HEK293 (cell line): Measurements from ENCODE around the gene ERG.

Experiments used
- CTCF ChIA-PET: fragments of 350-600 bp; formaldehyde crosslinking; extraction: SDS; loops from one replicate; lab custom pipeline; 2021; ENCODE audit warnings: antibody characterized with exemption; lab: Yijun Ruan, JAX
- POLR2A ChIA-PET: fragments of 300-600 bp; formaldehyde crosslinking; extraction: SDS; loops from one replicate; lab custom pipeline; 2020; ENCODE audit warnings: antibody characterized with exemption, inconsistent platforms; lab: Yijun Ruan, JAX
- H3K27ac ChIP-seq: fragments of 200-500 bp; sonication (Bioruptor generic); 2 replicates; pipeline ENCODE4 v1.5.1; 2014; ENCODE audit warnings: low read depth, low read length, control low read depth, inconsistent platforms; ENCODE audit errors: extremely low read depth
- H3K36me3 ChIP-seq, 2 experiments: fragments of 200-500 bp in 1 of 2; sonication (Bioruptor generic) in 1 of 2; 1 replicate in 1 of 2; 2 replicates in 1 of 2; pipeline ENCODE4 v1.5.1; 2014 to 2017; ENCODE audit warnings: inconsistent platforms in 2 of 2, low read length in 2 of 2; ENCODE audit not compliant: control insufficient read depth in 2 of 2, insufficient read depth in 1 of 2
- H3K4me1 ChIP-seq: fragments of 200-500 bp; sonication (Bioruptor generic); 2 replicates; pipeline ENCODE4 v1.5.1; 2014; ENCODE audit warnings: mild to moderate bottlenecking, low read length, inconsistent platforms; ENCODE audit not compliant: control insufficient read depth, insufficient read depth
- H3K4me3 ChIP-seq: 2 replicates; pipeline ENCODE4 v1.5.1; 2011; ENCODE audit warnings: low read depth, mild to moderate bottlenecking, control low read depth, low read length, moderate library complexity
- H3K9me3 ChIP-seq: fragments of 200-500 bp; sonication (Bioruptor generic); 2 replicates; pipeline ENCODE4 v1.5.1; 2014; ENCODE audit warnings: low read depth, low read length, inconsistent platforms; ENCODE audit not compliant: control insufficient read depth, insufficient read depth
- CTCF ChIP-seq: fragments of 450-650 bp; formaldehyde crosslinking; IDR thresholded peaks from 2 replicates; pipeline ENCODE4 v1.5.1; 2016; ENCODE audit warnings: missing biosample characterization, missing genetic modification characterization
- EGR2 ChIP-seq: fragments of 450-650 bp; formaldehyde crosslinking; IDR thresholded peaks from 2 replicates; pipeline ENCODE4 v1.5.1; 2016; ENCODE audit warnings: low read depth, missing biosample characterization, missing genetic modification characterization
- GFI1B ChIP-seq: fragments of 450-650 bp; formaldehyde crosslinking; IDR thresholded peaks from 2 replicates; pipeline ENCODE4 v1.5.1; 2016; ENCODE audit warnings: missing biosample characterization, missing genetic modification characterization
- GLI2 ChIP-seq: fragments of 450-650 bp; formaldehyde crosslinking; IDR thresholded peaks from 2 replicates; pipeline ENCODE4; 2017; ENCODE audit warnings: missing biosample characterization, missing genetic modification characterization, low read depth, borderline replicate concordance
- GLI4 ChIP-seq: fragments of 450-650 bp; formaldehyde crosslinking; IDR thresholded peaks from 2 replicates; pipeline ENCODE4 v1.5.1; 2016; ENCODE audit warnings: missing biosample characterization, missing genetic modification characterization
- GLIS2 ChIP-seq: fragments of 450-650 bp; formaldehyde crosslinking; IDR thresholded peaks from 2 replicates; pipeline ENCODE4 v1.5.1; 2016; ENCODE audit warnings: missing biosample characterization, missing genetic modification characterization
- HOXC10 ChIP-seq: sonication (generic); formaldehyde crosslinking; IDR thresholded peaks from 2 replicates; pipeline ENCODE4 v1.8.1; 2023; ENCODE audit warnings: mild to moderate bottlenecking, missing genetic modification reagents
- MZF1 ChIP-seq: fragments of 450-650 bp; formaldehyde crosslinking; IDR thresholded peaks from 2 replicates; pipeline ENCODE4 v1.5.1; 2017; ENCODE audit warnings: missing biosample characterization, missing genetic modification characterization, borderline replicate concordance
- WT1 ChIP-seq: fragments of 450-650 bp; formaldehyde crosslinking; IDR thresholded peaks from 2 replicates; pipeline ENCODE4 v1.5.1; 2016; ENCODE audit warnings: missing biosample characterization, missing genetic modification characterization
- YY1 ChIP-seq: fragments of 450-650 bp; formaldehyde crosslinking; IDR thresholded peaks from 2 replicates; pipeline ENCODE4 v1.5.1; 2018; ENCODE audit warnings: missing biosample characterization, missing genetic modification characterization
- ZBTB49 ChIP-seq: fragments of 450-650 bp; formaldehyde crosslinking; IDR thresholded peaks from 2 replicates; pipeline ENCODE4 v1.5.1; 2016; ENCODE audit warnings: missing biosample characterization, missing genetic modification characterization, low read depth
- ZFP3 ChIP-seq: fragments of 450-650 bp; formaldehyde crosslinking; IDR thresholded peaks from 2 replicates; pipeline ENCODE4 v1.5.1; 2016; ENCODE audit warnings: low read depth, missing biosample characterization, missing genetic modification characterization
- ZNF157 ChIP-seq: fragments of 450-650 bp; formaldehyde crosslinking; IDR thresholded peaks from 2 replicates; pipeline ENCODE4 v1.5.1; 2016; ENCODE audit warnings: missing biosample characterization, missing genetic modification characterization
- ZNF211 ChIP-seq: fragments of 450-650 bp; formaldehyde crosslinking; IDR thresholded peaks from 2 replicates; pipeline ENCODE4 v1.5.1; 2016; ENCODE audit warnings: low read depth, missing biosample characterization, missing genetic modification characterization
- ZNF214 ChIP-seq: fragments of 450-650 bp; formaldehyde crosslinking; IDR thresholded peaks from 2 replicates; pipeline ENCODE4 v1.5.1; 2017; ENCODE audit warnings: missing biosample characterization, mild to moderate bottlenecking, missing genetic modification characterization, borderline replicate concordance
- ZNF266 ChIP-seq: fragments of 450-650 bp; formaldehyde crosslinking; IDR thresholded peaks from 2 replicates; pipeline ENCODE4 v1.5.1; 2016; ENCODE audit warnings: missing biosample characterization, missing genetic modification characterization, low read depth
- ZNF354C ChIP-seq: fragments of 450-650 bp; formaldehyde crosslinking; IDR thresholded peaks from 2 replicates; pipeline ENCODE4 v1.5.1; 2016; ENCODE audit warnings: missing biosample characterization, missing genetic modification characterization, low read depth, borderline replicate concordance
- ZNF423 ChIP-seq: fragments of 450-650 bp; formaldehyde crosslinking; IDR thresholded peaks from 2 replicates; pipeline ENCODE4 v1.5.1; 2016; ENCODE audit warnings: missing biosample characterization, missing genetic modification characterization
- ZNF449 ChIP-seq: fragments of 450-650 bp; formaldehyde crosslinking; IDR thresholded peaks from 2 replicates; pipeline ENCODE4 v1.5.1; 2017; ENCODE audit warnings: missing biosample characterization, mild to moderate bottlenecking, missing genetic modification characterization, moderate library complexity
- ZNF48 ChIP-seq: fragments of 450-650 bp; formaldehyde crosslinking; IDR thresholded peaks from 2 replicates; pipeline ENCODE4 v1.5.1; 2016; ENCODE audit warnings: missing biosample characterization, missing genetic modification characterization
- ZNF529 ChIP-seq: fragments of 450-650 bp; formaldehyde crosslinking; IDR thresholded peaks from 2 replicates; pipeline ENCODE4 v1.5.1; 2017; ENCODE audit warnings: missing genetic modification characterization, missing biosample characterization; ENCODE audit not compliant: insufficient replicate concordance
- ZNF530 ChIP-seq: fragments of 450-650 bp; formaldehyde crosslinking; IDR thresholded peaks from 2 replicates; pipeline ENCODE4 v1.5.1; 2016; ENCODE audit warnings: low read depth, missing biosample characterization, missing genetic modification characterization
- ZNF544 ChIP-seq: fragments of 450-650 bp; formaldehyde crosslinking; IDR thresholded peaks from 2 replicates; pipeline ENCODE4 v1.5.0; 2017; ENCODE audit warnings: missing biosample characterization, missing genetic modification characterization
- ZNF561 ChIP-seq: fragments of 450-650 bp; IDR thresholded peaks from 2 replicates; pipeline ENCODE4 v1.5.1; 2018; ENCODE audit warnings: missing biosample characterization, missing genetic modification characterization, borderline replicate concordance
- ZNF610 ChIP-seq: fragments of 450-650 bp; formaldehyde crosslinking; IDR thresholded peaks from 2 replicates; pipeline ENCODE4 v1.5.1; 2016; ENCODE audit warnings: missing biosample characterization, missing genetic modification characterization, borderline replicate concordance
- ZNF623 ChIP-seq: fragments of 450-650 bp; formaldehyde crosslinking; IDR thresholded peaks from 2 replicates; pipeline ENCODE4 v1.5.1; 2016; ENCODE audit warnings: missing biosample characterization, missing genetic modification characterization
- ZNF777 ChIP-seq: fragments of 450-650 bp; formaldehyde crosslinking; IDR thresholded peaks from 2 replicates; pipeline ENCODE4 v1.5.1; 2017; ENCODE audit warnings: missing biosample characterization, missing genetic modification characterization, borderline replicate concordance
- TF ChIP-seq, protein P1 (sequence below): fragments of 450-650 bp; formaldehyde crosslinking; IDR thresholded peaks from 2 replicates; pipeline ENCODE4 v1.5.1; 2016; ENCODE audit warnings: missing biosample characterization, missing genetic modification characterization
- TF ChIP-seq, protein P2 (sequence below): fragments of 450-650 bp; formaldehyde crosslinking; IDR thresholded peaks from 2 replicates; pipeline ENCODE4 v1.5.1; 2016; ENCODE audit warnings: missing biosample characterization, missing genetic modification characterization

Gene ERG

DNA sequence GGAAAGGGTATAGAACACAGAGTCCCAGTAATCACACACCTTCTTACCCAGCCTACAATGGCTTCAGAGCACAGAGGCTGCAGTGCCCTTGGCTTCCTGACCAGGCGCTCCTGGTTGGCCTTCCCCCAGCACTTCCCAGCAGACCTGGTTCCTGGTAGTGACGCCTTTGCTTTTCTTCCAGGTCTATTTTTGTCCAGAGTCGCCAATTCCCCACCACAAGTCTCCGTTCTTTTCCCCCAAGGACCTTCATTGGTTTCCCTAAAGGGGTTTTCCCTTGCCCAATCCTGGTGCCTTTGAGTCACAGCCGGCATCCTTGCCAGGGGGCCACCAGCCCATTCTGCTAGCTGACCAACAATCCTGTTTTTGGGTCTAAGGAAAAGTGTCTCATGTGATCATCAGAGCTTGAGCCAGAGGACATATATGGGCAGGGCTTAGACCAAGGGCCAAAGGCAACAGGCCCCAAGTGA is 156.7 kb downstream of the ERG start:
- no peaks in the 10 kb centered on the region for H3K9me3 ChIP-seq
- no peak for TF ChIP-seq ZNF544 (tag by site-specific recombination)
- TF ChIP-seq ZNF623 (tag by site-specific recombination) = no peak
- no peak for TF ChIP-seq ZNF610
- no peak for TF ChIP-seq EGR2 (tag by site-specific recombination)
- no peak for TF ChIP-seq GLI2 (tag by site-specific recombination)
- no peak for TF ChIP-seq GLI4
- no peak for TF ChIP-seq ZNF423 (tag by site-specific recombination)
- TF ChIP-seq GFI1B (tag by site-specific recombination) = no peak
- no peak for TF ChIP-seq YY1 (tag by site-specific recombination)
- TF ChIP-seq ZNF266 (tag by site-specific recombination) = no peak
- TF ChIP-seq, protein P1, sequence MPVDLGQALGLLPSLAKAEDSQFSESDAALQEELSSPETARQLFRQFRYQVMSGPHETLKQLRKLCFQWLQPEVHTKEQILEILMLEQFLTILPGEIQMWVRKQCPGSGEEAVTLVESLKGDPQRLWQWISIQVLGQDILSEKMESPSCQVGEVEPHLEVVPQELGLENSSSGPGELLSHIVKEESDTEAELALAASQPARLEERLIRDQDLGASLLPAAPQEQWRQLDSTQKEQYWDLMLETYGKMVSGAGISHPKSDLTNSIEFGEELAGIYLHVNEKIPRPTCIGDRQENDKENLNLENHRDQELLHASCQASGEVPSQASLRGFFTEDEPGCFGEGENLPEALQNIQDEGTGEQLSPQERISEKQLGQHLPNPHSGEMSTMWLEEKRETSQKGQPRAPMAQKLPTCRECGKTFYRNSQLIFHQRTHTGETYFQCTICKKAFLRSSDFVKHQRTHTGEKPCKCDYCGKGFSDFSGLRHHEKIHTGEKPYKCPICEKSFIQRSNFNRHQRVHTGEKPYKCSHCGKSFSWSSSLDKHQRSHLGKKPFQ = no peak
- no peak for TF ChIP-seq GLIS2 (tag by site-specific recombination)
- TF ChIP-seq ZNF529 (tag by site-specific recombination) = no peak
- no peak for TF ChIP-seq ZNF214 (tag by site-specific recombination)
- no peak for TF ChIP-seq ZNF354C (tag by site-specific recombination)
- no peak for TF ChIP-seq ZNF777
- H3K27ac ChIP-seq = no peak overlapping the region
- POLR2A ChIA-PET = no interaction called here
- CTCF ChIA-PET = interaction anchor here (1.7 to 2.5 kb wide), 2 partner anchors 15 to 124 kb away, joined by 7 to 10 read pairs; no protein-coding TSS in a partner anchor
- no peaks in the 10 kb centered on the region for H3K36me3 ChIP-seq
- H3K4me3 ChIP-seq = no peak overlapping the region
- peaks cover 22% of the 10 kb centered on the region for H3K4me1 ChIP-seq

GRCh38 chr21:38340131-38340530 is 158.1 kb downstream of the ERG start:
- CTCF ChIA-PET = interaction anchor here (0.6 to 1.7 kb wide), 5 partner anchors 12 to 167 kb away, joined by 3 to 7 read pairs (median 4); no protein-coding TSS in a partner anchor
- no peak overlapping the region for H3K27ac ChIP-seq
- TF ChIP-seq ZNF449 = no peak
- TF ChIP-seq ZNF561 (tag by site-specific recombination) = no peak
- TF ChIP-seq ZFP3 = no peak
- no peak for TF ChIP-seq MZF1 (tag by site-specific recombination)
- TF ChIP-seq, protein P2, sequence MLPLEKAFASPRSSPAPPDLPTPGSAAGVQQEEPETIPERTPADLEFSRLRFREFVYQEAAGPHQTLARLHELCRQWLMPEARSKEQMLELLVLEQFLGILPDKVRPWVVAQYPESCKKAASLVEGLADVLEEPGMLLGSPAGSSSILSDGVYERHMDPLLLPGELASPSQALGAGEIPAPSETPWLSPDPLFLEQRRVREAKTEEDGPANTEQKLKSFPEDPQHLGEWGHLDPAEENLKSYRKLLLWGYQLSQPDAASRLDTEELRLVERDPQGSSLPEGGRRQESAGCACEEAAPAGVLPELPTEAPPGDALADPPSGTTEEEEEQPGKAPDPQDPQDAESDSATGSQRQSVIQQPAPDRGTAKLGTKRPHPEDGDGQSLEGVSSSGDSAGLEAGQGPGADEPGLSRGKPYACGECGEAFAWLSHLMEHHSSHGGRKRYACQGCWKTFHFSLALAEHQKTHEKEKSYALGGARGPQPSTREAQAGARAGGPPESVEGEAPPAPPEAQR (tag by site-specific recombination) = no peak
- TF ChIP-seq ZBTB49 = no peak
- no peak for TF ChIP-seq ZNF48 (tag by site-specific recombination)
- TF ChIP-seq HOXC10 = no peak
- no peak for TF ChIP-seq CTCF (tag by site-specific recombination)
- TF ChIP-seq ZNF211 = no peak
- TF ChIP-seq ZNF530 = no peak
- TF ChIP-seq WT1 = no peak
- no peak for TF ChIP-seq ZNF157 (tag by site-specific recombination)

More at GRCh38 chr21:38340131-38340530, 158.1 kb downstream of the ERG start:
- H3K4me1 ChIP-seq = peaks cover 22% of the 10 kb centered on the region
- POLR2A ChIA-PET = no interaction called here
- H3K9me3 ChIP-seq = no peaks in the 10 kb centered on the region
- H3K36me3 ChIP-seq = no peaks in the 10 kb centered on the region
- no peak overlapping the region for H3K4me3 ChIP-seq
